HG03045 (cell line): Measurements from ENCODE around the gene CSRP1.
A peak's percentile ranks its signal among the peaks of the same experiment; 100 is the strongest.

ENCODE experiments used
- ATAC-seq: cut with Tn5 transposase; IDR thresholded peaks from one replicate; pipeline ENCODE4 v1.9.1; 2021; ENCODE audit warnings: mild to moderate bottlenecking, moderate library complexity; ENCODE audit not compliant: unreplicated experiment

CSRP1 gene

GRCh38 chr1:201460814-201461644, 45.9 kb downstream of the CSRP1 start:
- ATAC-seq: no peak

DNA sequence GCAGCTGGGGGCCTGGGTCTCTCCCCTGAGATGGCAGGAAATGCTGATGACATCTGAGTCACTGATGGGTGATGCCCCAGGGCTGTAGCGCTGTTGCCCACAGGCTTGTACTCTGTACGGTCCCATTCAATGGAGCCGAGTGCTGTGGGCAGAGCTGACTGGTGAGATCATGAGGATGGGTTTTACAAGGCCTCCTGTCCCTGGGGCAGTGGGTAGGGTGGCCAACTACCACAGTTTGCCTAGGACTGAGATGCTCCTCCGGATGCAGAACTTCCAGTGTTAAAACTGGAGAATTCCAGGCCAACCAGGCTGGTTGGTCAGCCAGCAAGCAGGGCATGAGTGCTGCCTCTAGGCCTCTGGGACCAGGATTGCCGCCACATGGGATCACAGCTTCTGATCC, 47.1 kb downstream of the CSRP1 start:
- no peak for ATAC-seq

DNA sequence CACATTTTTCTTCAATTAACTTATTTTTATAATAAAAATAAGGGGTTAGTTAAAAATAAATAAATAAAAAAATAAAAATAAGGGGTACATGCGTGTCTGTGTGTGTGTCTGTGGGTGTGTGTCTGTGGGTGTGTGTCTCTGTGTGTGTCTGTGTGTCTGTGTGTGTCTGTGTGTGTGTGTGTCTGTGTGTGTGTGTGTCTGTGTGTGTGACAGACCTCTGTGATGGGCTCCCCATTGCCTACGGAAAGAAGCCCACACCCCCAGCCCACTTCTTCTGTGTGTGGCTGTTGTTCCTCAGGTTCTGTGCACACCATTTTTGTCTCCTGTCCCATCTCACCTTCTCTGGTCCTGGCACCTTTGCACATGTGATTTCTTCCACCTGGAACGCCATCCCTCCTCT, 47.9 kb downstream of the CSRP1 start:
- no peak for ATAC-seq

DNA sequence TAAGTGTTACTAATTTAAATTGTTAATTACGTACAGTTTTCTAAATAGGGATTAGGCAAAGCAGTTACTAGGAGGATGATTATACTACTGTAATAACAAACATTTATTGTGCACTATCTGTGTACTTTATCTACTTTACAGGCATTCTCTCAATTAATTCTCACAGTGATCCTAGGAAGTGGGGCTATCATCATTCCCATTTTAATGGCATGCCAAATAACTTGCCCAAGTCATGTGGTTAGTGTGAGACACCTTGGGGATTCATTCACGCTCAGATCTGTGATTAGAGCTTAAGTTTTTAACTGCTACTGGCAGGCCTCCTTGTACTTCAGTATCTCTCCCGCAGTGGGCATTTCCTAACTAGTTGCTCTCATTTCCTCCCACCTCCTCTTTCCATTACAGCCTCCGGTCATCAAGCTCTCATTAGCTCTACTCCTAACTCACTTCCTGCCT, 49.4 kb downstream of the CSRP1 start:
- no peak for ATAC-seq

DNA sequence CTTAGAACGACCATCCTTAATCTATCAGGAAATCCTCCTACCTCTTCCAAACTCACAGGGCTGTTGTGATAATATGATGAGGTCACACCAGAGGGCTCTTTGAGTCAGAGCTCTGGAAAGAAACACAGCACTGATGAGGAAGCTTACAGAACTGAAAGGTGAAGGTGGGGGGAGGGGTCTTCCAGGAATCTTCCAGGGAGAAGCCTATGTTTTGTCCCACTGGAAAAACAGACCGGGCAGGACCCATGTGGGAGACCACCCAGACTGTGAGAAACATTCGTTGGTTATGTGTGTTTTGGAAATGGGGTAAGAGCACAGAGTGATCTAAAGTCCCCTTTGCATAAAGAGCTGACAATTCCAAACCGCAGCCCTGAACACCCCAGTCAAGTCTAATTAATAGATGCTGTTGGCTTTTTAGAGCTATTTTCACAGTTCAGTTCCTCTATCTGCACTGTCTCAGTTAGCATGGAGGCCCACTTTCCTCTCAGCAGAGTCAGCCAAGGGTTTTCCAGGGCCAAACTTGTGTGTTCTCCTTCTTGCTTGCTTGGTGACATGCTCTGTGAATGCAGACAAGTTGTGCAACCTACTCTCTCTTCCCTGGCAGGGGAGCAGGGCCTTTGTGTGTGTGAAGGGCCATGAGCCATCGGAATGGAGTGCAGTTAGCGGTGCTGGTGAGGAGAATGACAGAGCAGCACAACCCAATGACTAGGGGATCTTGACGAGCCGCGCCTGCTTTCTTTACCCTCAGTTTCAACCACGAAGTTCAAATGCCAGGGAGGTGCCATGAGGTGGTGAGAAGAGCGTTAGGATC, 50.2 kb downstream of the CSRP1 start:
- ATAC-seq: no peak

DNA sequence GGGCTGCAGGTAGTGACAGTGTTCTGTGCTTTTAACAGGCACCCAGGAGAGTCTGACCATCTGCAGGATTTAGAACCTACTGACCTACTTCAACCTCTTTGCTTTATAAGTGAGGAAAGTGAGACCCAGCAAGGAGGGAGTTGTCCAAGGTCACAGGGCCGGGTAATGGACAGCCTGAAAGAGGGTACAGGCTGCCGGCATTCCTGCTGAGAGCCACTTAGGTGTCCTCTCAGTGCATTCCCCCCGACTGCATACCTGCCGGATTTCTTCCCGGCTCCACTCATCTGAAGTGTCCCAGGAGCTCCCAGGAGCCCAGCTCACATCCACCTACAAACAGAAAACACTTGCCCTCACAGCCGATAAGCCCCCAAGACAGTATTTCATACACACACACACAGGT, 51.8 kb downstream of the CSRP1 start:
- no peak for ATAC-seq

DNA sequence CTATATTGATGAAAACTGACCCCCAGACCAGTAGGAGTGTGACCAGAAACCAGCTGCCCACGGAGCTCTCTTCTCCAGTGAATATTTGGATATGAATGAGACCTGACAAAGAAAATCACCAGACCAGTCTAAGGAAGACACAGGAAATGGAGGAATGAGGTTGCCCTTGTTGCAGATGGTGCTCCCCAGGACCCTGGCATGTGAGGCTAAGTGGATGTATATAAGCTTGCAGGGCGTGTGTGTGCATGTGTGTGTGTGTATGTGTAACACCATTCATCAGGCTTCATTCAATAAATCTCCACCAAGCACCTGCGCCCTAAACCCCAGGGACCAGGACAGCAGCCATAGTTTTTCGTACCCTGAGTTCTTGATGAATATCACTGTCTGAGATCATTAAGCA, 52.3 kb downstream of the CSRP1 start:
- ATAC-seq: no peak

GRCh38 chr1:201452866-201453265, 54.1 kb downstream of the CSRP1 start:
- ATAC-seq: no peak

GRCh38 chr1:201450721-201451291, 56.1 kb downstream of the CSRP1 start:
- ATAC-seq: no peak

DNA sequence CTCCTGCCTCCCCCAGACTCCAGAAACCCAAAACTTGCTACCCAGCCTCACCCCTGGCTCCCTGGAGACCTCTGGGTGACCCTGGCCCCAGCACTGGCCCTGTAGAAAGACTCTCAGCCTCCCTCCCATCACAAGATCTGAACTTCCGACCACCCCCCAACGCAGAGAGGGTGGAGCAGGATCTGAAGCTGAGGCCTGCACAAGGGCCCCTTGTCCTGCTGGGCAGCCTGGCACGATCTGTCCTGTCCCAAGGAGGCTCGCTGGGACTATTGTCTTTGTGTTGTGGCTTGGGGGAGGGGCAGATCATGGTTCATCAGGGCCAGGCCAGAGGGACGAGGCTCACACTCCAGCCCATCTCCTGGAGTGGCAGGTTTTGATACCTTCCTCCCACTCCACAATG, 57.9 kb downstream of the CSRP1 start:
- no peak for ATAC-seq

- ATAC-seq: peak; percentile 81
Measured at GRCh38 chr1:201447903-201448871, 58.7 kb downstream of the CSRP1 start.

GRCh38 chr1:201445310-201445709, 61.6 kb downstream of the CSRP1 start:
- no peak for ATAC-seq

DNA sequence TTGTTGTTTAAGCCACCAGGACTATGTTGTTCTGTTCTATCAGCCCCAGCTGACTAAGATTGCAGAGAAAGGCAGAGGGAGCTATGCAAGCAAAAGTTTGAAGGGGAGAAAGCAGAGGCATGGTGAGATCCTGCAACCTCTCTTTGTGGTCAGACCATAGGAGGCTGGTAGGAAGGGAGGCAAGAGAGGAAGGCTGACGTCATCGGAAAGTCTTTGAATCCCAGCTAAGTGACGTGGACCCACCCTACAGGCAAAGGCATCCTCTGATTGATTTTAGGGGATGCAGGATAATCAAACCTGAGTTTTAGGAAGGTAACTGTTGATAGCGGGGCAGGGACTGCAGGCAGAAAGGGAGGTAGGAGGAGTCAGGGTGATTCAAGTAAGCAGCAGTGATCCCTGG, 62.1 kb downstream of the CSRP1 start:
- no peak for ATAC-seq

DNA sequence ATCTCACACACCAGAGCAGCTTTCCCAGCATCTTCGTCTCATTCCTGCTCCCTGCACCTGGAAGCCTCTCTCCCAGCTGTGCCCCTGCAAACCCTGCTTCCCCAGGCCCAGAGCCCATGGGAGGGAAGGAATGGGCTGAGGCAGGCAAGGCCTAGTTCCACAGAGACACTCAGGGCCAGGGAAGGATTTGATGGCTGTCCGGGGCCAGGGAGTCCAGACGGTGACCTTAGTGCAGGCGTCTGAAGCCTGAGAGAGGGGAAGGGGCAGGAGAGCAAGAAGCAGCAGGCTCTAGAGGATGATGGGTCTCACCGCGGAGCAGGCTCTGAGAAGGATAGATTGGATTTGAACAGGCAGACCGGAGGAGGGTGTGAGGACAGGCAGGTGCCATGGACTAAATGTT, 63.2 kb downstream of the CSRP1 start:
- no peak for ATAC-seq

DNA sequence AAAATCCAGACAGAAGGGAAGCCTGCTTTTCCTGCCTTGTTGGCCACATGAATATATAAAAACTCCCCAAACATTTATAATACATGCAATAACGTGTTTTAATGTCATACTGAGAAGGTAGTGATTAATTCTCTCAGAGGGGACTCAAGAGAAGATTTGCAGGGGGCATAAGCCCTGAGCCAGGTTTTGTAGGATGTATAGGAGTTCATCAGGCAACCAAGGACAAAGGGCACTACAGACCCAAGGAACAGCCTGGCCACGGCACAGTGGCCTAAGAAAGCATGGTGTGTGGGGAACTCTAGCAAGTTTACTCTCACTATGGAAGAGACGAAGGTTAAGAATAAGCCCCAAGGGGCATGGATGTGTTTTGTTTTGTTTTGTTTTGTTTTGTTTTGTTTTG, 70.0 kb downstream of the CSRP1 start:
- no peak for ATAC-seq

DNA sequence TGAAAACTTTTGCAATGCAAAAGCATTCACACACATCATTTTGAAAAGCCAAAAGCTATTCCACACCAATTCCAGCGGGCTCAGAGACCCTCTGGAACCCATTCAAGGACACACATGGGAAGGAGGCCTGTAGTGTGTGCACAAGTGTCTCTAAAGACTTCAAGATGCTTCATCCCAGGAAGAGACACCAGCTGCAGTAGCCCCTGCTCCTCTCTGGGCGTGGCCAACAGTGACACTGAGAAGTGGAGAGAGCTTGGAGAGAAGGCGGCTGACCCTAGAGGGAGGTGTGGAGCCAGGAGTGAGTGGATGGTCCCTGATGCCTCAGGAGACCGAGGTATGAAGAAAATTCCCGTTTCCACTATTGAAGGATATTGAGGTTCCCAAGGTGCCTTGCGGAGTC, 70.5 kb downstream of the CSRP1 start:
- no peak for ATAC-seq

DNA sequence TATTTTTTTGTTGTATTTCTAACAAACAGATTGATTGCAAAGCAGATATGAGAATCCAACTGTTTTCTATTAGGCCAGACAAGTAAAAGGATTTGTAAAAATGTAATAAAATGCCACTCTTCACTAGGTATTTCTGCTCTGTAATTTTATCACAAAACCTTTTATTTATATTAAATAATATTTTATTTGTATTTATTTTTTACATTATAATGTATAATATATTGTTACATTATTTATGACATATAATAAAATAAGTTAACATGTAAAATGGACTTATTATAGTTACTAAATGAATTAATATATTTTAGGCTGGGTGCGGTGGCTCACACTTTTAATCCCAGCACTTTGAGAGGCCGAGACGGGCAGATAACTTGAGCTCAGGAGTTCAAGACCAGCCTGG, 72.7 kb downstream of the CSRP1 start:
- ATAC-seq: no peak

- no peak for ATAC-seq
Measured at GRCh38 chr1:201433609-201434008, 73.3 kb downstream of the CSRP1 start.
